Prostate gland (tissue), 2 donors: ENCODE data around the gene RNASEH2B.

Experiments
- CTCF ChIP-seq, 4 experiments: fragments of 200-600 bp in 2 of 4; fragments of 450-650 bp in 2 of 4; sonication (generic) in 2 of 4; IDR thresholded peaks; 1 replicate in 3 of 4; 2 replicates in 1 of 4; pipeline ENCODE4 v1.5.1; 2016 to 2019; ENCODE audit warnings: antibody characterized with exemption in 4 of 4, mild to moderate bottlenecking in 2 of 4, moderate library complexity in 2 of 4
- POLR2A ChIP-seq: fragments of 450-650 bp; IDR thresholded peaks from one replicate; pipeline ENCODE4 v1.6.1; 2016; ENCODE audit warnings: antibody characterized with exemption, mild to moderate bottlenecking

GRCh38 chr13:50998326-50998725, 88.7 kb downstream of the RNASEH2B start:
- TF ChIP-seq CTCF (IDR thresholded peaks at IDR 0.05) = no peak
- TF ChIP-seq POLR2A = no peak
